ENCODE measurements around the gene OGFOD3.
"Not testable (repeated sequence)": the region's sequence is repeated elsewhere in the genome, so short reads cannot be mapped to it uniquely, and the experiment has no call there.

The OGFOD3 gene

DNA sequence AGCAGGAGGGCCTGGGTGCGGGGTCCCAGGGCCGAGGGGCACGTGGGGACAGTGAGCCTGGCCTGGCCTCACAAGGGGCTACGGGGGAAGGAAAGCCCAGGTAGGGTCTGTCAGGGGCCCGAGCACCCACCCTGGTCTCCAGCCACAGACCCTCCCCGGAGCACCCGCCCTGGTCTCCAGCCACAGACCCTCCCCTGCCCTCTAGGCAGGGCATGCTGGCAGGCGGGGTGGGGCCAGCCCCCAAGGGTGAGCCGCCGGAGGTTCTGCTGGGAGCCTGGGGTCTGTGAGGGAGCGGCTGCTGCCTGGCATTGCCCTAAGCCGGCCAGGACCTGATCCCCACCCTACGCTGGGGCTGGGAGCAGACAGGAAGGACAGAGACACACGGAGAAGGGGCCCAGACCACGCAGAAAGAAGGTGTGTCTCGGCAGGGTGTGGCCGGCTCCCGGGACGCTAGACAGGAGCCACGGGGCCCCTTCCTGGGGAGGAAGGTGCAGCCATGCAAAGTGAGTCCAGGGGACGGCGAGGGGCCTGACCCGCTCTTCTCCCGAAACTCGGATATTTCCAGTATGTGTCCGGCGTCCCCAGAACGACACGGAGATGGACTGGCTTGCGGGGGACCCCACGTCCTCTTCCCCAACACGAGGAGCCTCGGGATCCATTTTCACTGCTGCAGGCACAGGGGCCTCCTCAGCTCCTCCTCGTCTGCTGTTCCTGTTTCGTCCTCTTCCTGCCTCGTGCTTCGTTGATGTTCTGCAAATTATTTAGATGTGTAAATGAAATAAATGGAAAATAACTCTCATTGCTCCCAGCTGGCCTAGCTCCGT is 31.3 kb downstream of the OGFOD3 start:
- DNase-seq, result no peak

DNA sequence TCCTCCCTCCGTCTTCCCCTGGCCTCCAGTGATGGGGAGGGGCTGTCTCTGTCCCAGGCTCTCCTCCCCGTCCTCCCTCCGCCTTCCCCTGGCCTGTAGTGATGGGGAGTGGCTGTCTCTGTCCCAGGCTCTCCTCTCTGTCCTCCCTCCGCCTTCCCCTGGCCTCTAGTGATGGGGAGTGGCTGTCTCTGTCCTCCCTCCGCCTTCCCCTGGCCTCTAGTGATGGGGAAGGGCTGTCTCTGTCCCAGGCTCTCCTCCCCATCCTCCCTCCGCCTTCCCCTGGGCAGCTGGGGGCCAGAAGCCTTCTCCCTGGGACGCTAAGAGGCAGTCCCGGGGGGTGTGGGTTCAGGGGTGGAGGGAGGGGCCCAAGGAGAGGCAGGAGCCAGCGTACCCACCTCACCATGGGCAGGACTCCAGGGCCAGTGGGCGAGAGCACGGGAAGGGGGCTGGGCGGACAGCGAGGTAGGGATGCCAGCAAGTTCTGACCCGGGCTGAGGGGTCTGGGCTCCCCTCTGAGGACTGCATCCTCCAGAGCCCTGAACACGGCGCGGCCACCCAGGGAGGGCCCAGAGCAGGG is 32.0 kb downstream of the OGFOD3 start:
- no peak for DNase-seq

DNA sequence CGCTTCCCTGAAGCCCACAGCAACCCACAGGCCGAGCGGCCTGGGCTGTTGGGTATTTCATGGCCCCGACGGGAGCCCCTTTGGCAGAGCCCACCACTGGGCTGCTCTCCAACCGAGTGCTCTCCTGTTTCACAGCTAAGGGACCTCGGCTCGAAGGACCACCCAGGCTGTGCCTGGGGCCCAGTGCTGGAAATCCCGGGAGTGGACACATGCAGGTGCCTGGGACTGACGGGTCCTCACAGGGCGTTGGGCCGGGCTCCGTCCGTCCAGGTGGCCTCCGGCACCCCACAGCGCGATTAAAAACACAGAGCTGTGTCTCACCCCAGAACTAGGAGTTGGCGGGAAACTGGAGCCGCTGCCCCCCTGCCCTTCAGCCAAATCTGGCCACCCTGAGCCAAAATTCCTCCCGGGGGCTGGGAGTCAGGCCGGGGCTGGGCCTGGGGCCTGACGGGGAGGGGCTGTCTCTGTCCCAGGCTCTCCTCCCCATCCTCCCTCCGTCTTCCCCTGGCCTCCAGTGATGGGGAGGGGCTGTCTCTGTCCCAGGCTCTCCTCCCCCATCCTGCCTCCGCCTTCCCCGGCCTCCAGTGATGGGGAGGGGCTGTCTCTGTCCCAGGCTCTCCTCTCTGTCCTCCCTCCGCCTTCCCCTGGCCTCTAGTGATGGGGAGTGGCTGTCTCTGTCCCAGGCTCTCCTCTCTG is 32.7 kb downstream of the OGFOD3 start:
- DNase-seq, result no peak

DNA sequence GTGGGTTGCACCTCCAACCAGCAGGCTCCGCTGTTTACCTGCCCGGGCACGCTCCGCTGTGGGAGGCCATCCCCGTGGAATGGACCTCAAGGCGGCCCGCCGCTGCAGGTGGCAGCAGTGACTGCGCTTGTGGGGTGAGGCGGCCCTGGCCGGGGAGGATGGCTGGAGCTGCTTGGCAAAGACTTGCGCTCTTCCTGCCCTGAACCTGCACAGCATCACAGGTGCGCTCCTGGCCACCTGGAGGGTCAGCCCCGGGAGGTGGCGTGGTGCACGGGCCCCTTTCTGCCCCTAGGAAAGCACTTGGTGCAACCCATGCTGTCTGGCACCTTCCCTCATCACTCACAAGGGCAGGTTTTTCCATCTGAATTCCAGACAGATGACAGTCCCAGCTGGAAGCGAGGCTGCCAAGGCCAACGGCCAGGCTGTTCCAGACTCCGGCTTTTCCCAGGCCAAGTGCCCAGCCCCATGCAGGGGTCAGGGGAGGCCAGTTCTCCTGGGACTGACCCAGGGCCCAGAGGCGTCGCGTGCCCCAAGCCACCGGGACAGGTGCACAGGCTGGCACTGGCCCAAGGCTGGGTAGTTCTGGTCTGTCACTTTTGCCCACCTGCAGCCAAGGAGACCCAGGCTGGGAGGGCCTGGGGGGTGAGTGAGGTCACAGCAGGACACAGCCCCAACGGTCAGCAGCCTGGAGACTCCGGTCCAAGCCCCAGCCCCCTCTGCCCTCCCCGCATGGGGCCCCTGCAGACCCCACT is 33.5 kb downstream of the OGFOD3 start:
- DNase-seq, result no peak

DNA sequence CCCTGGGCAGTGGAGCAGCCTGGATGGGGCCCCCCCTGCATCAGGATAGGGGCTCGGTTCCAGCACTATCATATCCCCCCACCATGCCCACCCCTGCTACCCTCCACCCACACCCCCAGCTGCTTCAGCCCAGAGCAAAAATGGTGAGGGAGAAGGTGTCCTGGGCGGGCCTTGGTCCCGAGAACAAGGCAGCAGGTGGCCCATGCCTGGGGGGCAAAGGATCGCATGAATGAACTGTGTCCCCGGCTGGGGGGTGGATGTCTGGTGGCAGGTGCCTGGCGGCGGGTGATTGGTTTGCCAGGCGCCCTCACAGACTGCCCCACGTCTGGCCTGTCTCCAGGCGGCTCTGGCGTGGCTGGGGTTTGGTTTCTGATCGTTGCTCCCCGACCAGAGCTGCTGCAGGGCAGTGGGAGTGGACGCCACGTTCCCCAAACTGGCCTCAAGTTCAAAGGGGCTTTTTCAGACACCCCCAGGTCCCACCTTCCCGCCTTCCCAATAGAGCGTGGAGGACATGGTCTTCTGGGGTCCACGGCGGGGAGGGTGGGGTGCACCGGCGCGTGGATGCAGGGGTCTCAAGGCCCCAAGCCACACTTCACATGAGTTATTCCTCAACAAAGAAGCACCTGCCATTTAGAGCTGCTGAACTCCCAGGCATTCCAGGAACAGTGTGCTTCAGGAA is 34.2 kb downstream of the OGFOD3 start:
- no peak for DNase-seq

DNA sequence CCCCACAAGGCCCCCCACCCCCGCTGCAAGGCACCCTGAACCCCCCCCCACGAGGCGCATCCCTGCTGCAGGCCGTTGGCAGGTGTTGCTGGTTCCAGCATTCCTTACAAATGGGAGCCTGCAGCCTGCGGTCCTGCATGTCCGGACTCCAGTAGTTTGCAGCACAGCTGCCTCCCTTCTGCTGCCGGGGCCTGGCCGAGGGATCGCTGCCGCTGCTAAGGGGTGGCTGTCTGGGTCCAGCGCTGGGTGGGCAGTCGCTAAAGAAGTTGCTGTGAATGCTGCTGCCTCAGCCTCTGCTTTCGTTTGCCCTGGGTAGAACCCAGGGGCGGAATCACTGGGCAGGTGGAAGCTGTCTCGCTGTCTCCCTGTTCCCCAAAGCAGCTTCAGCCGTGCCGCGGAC is 35.0 kb downstream of the OGFOD3 start:
- no peak for DNase-seq

DNA sequence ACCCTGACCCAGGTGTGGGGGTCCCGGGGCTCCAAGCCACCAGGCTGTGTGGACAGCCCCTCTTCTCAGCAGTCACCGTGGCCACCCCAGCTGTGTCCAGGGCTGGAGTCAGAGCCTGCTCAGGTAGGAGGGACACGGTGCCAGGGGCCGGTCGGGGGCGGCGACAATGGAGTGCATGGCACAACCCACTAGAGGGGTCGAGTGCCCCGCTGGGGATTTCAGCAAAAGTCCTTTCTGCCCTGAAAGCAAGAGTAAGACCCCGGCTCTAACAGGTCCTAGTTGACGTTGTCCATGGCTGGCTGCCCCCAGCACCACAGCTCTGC is 35.5 kb downstream of the OGFOD3 start:
- no peak for DNase-seq

DNA sequence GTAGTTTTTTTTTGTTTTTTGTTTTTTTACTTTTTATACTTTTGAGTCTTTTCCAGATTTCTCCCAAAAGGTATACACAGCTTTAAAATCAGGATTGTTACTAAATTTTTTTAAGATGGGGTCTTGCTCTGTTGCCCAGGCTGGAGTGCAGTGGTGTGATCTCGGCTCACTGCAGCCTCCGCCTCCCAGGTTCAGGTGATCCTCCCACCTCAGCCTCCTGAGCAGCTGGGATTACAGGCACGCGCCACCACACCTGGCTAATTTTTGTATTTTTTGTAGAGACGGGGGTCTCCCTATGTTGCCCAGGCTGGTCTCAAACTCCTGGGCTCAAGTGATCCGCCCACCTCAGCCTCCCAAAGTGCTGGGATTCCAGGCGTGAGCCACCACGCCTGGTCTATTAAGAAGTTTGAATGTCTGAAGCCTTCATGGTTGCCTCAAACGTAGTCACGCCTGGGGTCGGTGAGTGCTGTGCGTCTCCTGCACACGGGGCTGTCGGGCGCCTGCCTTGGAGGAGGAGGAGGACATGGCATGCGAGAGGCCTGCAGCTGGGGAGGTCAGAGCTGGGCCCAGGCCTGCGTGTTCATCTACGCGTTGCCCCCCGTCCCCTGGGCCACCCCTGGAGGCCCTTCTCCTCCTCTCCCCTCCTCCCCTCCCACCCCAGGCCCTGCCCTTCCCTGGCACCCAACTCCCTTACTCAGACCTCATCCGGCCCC is 36.0 kb downstream of the OGFOD3 start:
- DNase-seq, result not testable (repeated sequence)

DNA sequence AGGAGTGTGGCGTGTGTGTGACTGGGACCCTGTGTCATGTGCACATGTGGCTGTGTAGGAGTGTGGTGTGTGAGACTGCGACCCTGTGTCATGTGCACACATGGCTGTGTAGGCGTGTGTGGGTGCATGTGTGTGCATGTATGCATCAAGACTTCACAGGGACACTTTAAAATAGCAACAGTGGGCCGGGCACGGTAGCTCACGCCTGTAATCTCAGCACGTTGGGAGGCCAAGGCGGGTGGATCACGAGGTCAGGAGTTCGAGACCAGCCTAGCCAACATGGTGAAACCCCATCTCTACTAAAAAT is 36.7 kb downstream of the OGFOD3 start:
- not testable (repeated sequence) for DNase-seq

DNA sequence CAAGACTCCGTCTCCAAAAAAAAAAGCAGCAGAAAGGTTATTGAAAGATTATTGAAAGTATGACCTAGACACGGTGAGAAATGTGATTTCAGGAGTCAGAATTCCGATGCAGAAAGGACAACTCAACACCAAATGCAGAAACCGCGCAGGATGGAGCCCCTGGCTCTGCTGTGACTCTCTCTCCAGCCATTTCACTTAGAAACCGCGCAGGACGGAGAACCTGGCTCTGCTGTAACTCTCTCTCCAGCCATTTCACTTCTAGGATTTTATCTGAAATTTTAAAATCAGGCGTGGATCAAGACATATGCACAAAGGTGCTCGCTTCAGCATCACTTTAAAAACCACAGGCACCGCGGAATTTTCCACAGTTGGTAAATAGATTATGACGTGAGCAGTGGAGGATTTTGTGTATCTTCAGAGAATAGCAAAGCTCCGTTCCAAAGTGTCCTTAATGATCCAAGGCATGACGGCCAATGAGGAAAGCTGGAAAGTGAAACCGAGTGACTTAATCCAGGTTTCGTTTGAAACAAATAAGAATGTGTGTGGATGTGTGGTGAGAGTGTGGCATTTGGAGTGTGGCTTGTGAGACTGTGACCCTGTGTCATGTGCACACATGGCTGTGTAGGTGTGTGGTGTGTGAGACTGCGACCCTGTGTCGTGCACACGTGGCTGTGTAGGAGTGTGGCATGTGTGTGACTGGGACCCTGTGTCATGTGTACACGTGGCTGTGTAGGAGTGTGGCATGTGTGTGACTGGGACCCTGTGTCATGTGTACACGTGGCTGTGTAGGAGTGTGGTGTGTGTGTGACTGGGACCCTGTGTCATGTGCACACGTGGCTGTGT is 37.3 kb downstream of the OGFOD3 start:
- no peak for DNase-seq

DNA sequence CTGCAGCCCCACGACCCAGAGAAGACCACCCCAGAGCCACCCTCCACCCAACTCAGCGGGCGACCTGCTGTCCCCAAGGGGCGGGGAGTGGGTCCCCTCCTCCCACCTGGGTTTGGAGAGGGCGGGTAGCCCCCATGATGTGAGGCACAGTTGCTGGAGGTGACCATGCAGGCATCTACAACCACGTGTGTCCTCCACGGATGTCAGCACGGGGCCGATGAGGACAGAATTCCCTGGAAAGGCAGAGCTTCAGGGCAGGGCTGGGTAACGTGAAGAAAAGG is 39.7 kb downstream of the OGFOD3 start:
- DNase-seq, result no peak

DNA sequence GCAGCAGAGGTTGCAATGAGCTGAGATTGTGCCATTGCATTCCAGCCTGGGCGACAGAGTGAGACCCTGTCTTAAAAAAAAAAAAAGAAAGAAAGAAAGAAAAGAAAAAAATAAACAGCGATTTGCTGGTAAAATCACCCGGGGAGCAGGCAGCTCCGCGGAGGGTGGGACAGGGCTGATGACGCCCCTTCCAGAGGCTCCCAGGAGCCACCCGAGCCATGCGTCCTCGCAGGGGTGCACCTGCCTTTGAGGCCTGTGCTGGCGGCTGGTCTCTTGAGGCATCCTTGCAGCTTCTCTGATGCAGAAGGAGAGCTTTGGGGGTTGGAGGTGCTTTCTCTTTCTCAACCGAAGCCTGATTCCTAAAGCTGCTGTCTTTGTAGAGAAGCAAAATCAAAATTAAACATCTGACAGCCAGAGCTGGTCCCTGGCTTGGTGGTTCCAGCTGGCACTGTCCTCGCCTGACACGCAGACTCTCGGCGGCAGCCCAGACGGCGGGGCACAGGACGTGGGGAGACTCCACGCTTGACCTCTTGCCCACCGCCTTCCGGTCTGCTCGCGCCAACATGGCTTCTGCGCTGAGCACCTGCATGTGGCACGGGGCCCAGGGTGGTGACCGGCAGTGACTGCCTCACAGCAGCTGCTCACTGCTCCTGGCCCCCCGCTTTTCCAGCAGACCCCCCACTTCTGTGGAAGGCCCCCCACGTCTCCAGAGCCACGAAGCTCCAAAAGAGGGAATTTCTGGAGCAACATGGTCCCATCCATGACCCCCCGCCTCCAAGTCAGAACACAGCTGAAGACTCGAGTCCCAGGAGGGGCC is 40.3 kb downstream of the OGFOD3 start:
- no peak for DNase-seq

DNA sequence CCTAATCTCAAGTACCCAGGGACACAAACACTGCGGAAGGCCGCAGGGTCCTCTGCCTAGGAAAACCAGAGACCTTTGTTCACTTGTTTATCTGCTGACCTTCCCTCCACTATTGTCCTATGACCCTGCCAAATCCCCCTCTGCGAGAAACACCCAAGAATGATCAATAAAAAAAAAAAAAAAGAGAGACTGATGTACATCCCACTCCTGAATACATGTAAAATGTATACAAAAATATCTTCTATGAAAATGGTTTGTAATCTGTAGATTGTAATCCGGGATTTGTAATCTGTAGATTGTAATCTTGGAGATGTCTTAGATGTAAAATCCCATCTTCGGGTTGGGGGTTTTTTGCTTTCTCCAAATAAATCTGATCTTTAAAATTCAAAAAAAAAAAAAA is 41.1 kb downstream of the OGFOD3 start:
- DNase-seq, result not testable (repeated sequence)

DNA sequence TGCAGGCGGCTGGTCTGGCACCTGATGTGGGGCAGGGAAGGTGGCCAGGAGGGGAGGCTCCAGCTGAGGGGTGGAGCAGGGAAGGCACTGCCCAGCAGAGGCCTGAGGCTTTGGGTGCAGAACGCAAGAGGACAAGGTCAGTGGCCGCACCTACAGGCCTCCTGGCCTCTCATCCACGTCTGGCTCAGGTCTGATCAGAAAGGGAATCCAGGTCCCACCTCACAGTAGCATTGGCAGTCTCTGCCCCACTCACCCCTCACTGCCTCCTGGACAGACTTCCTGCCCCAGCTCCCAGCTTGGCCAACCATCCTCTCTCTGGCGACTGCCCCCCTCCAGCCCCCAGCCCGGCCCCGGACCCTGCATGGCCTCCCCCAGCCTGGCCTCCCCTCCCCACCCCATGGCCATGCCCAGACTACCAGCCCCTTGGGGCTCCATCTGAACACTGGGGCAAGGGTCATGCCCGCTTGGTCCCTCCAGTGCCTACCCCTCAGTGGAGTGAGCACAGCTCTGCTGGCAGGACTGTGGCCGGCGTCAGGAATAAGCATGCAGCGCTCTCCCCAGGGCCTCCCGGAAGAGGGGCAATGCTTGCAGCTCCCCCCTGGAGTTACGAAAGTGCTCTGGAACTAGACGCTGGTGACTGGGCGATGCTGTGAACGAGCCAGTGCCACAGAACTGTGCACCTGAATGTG is 42.2 kb downstream of the OGFOD3 start:
- no peak for DNase-seq

DNA sequence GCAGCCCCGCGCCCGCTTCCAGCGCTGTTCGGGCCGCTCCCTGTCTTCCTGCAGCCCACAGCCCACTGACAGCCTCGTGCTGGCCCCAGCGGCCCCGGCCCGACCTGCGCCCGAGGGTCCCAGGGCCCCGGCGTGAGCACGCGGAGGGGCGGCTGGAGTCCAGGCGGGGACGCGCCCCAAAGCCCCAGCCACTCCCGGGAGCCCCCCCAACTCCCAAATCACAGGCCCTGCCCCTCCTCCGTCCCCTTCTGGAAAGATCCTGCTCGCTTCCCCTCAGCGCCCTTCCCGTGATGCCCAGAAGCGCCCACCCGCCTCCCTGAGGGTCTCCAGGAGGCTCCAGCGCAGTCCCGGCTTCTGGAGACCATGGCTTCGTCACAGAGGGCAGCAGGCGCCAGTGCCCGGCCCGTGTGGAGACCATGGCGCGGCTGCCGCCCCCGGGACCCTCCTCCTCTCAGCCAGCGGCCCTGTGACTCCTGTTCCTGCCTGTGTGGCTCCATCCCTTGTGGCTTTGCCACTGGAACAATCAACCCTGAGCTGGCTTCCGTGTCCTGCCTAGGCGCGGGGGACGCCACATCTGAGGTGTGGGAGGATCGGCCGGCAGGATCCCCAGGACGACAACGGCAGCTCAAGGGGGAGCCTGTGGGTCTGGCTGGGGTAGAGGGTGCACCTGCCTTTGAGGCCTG is 42.9 kb downstream of the OGFOD3 start:
- no peak for DNase-seq

DNA sequence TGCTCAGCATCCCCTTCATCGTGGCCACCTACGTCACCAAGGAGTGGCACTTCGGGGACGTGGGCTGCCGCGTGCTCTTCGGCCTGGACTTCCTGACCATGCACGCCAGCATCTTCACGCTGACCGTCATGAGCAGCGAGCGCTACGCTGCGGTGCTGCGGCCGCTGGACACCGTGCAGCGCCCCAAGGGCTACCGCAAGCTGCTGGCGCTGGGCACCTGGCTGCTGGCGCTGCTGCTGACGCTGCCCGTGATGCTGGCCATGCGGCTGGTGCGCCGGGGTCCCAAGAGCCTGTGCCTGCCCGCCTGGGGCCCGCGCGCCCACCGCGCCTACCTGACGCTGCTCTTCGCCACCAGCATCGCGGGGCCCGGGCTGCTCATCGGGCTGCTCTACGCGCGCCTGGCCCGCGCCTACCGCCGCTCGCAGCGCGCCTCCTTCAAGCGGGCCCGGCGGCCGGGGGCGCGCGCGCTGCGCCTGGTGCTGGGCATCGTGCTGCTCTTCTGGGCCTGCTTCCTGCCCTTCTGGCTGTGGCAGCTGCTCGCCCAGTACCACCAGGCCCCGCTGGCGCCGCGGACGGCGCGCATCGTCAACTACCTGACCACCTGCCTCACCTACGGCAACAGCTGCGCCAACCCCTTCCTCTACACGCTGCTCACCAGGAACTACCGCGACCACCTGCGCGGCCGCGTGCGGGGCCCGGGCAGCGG is 43.6 kb downstream of the OGFOD3 start:
- DNase-seq, result no peak

DNA sequence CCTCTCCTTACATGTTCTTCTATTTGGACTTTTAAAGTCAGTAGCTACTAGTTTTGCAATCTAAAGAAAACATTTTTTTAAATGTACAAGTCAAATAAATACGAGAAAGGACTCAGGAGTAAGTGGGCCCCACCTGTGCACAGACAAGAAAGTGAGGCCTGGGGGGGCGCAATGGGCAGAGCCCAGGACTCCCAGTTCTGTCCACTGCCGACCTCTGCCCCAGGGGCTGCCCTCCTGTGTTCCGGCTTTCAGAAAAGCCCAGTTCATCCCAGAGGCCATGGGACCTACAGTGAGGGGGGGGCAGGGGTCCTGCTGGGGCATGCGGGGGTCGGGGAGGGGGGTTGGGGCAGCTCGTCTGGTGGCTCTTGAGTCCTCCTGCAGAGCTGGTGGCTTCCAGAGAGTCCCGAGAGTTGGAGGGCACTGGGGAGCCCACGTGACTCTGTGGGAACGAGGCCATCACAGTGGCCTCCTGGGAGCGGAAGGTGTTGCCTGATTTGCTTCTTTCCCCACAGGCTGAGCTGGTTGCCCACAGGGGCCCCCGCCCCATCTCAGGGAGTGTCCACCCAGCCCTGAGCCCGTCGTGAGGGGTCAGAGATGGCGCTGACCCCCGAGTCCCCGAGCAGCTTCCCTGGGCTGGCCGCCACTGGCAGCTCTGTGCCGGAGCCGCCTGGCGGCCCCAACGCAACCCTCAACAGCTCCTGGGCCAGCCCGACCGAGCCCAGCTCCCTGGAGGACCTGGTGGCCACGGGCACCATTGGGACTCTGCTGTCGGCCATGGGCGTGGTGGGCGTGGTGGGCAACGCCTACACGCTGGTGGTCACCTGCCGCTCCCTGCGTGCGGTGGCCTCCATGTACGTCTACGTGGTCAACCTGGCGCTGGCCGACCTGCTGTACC is 44.4 kb downstream of the OGFOD3 start:
- DNase-seq, result no peak

DNA sequence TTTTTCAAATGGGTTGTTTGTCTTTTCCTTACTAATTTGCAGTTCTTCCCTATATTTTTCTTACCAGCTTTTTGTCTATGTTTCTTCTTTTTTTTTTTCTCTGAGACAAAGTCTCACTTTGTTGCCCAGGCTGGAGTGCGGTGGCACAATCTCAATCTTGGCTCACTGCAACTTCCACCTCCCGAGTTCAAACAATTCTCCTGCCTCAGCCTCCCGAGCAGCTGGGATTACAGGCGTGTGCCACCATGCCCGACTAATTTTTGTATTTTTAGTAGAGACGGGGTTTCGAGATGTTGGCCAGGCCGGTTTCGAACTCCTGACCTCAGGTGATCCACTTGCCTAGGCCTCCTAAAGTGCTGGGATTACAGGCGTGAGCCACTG is 45.3 kb downstream of the OGFOD3 start:
- not testable (repeated sequence) for DNase-seq

All from T-helper 9 cell (primary cell).